GOT3 (cell line): Measurements from ENCODE around the gene TMA7.
A peak's percentile ranks its signal among the peaks of the same experiment; 100 is the strongest.
"Not testable (repeated sequence)": the region's sequence is repeated elsewhere in the genome, so short reads cannot be mapped to it uniquely, and the experiment has no call there.

Experiments
- DNase-seq: peaks from one replicate; lab custom pipeline; 2025; ENCODE audit warnings: mixed read lengths; lab: John Stamatoyannopoulos, UW

The TMA7 gene

DNA sequence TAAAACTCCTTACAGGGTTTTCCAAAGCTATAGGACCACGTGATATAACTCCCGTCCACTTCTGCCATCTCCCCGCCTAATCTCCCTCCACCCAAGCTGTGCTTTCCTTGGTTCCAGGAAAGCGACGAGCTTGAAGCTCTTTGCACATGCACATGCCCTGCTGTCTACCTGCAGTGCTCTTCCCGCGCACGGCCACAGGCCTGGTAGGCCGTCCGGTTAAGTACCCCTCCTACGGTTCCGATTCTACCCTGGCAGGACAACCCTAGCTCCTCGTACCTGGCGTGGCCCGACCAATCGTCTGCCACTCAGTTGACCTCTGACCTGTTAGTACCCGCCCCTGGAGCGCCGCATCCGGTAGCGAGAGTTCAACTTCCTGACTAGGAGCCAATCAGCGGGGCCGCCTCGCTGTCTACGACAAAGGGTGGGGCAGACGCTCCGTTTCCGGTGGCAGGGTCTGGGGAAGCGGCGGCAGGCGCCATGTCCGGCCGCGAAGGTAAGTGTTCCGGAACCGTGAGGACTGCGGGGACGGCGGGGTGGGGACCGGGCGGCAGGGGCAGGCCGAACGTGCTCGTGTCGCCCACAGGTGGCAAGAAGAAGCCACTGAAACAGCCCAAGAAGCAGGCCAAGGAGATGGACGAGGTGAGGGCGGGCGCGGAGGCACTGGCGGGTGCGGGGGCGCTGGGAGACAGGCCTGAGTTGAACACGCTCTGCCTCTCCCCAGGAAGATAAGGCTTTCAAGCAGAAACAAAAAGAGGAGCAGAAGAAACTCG, at the start of gene TMA7, which contains the start of gene CCDC51:
Gene TMA7, plus strand, starts transcription at position 438 of the 770 bp plus-strand sequence. Its CDS starts 40 bp downstream, at position 478.
Gene CCDC51, minus strand, starts transcription at position 300 of the 770 bp plus-strand sequence. CDS start 4,991 bp downstream, outside the sequence.
- peak; percentile 81 for DNase-seq

DNA sequence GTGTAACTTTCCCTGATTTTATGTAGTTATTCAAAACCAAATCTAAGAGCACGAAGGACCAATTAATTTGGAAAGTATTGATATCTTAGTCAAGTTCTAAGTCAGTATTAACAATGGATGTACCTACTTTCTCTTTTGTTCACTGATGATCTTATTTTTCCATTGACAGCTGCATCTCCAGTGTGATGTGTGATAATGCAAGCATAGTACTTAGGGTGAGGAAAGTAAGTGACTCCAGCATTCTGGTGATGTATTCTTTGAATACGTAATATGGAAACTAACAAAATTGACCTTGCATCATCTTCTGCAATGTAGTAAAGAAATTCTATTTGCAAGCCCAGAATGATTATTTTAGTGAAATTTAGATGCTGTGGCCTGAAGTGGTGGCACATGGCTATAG, 45.7 kb upstream of the TMA7 start:
- no peak for DNase-seq

DNA sequence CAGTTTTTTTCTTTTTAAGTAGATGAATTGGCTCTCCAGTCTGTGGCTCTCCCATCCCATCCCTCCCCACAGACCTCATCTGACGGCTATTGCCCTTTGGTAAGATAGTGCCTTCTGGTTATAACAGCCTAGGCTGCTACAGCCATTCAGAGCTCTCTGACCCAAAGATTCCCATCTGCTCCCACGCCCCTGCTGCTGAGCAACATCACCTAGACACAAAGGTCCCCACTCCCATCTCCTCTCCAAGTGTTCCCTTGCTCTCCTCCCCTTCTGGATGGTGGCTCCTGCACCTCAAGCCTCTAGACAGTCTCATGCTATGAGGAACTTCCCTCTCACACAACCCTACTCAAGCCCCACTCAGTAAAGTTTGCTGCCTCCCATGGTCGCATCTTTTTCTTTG, 44.3 kb upstream of the TMA7 start:
- no peak for DNase-seq

DNA sequence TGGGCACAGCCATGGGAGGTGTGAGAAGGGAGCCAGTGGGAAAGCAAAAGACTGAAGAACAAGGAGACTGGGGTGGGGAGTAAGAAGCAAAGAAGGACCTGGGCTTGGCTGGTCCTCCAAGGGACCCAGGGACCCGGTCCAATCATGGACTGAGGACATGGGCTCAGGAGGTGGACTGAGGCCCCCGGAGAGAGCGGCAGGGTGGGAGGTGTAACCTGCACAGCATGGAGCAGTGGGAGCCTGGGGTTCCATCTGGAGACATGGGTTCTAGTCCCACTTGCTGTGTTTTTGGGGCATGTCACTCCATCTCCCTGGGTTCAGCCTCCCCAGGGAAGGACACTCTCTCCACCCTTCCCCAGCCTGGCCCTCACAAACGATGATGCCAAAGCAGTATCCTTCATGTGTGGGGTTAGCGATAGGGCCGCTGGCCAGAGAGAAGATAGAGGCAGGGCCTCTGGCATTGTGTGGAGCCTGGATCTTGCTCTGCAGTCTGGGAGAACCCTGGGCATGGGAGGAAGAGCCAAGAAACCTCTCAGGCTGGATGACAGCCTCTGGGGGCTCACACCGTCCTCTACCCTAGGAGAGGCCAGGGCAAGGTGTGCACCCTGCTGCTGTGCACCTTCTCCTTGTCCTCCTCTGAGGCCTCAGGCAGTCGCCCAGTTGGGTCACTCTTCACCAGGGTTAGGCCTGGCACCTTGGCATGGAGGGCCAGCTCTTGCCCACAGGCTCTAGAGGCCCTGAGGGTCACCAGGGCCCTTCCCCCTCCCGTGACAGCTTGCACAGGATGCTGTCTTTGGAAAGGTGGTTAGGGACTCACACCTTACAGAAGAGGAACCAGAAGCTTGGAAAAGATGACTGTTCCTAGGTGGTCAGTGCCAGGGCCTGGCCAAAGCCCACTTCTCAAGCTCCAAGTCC, 42.0 kb upstream of the TMA7 start:
- DNase-seq: no peak

DNA sequence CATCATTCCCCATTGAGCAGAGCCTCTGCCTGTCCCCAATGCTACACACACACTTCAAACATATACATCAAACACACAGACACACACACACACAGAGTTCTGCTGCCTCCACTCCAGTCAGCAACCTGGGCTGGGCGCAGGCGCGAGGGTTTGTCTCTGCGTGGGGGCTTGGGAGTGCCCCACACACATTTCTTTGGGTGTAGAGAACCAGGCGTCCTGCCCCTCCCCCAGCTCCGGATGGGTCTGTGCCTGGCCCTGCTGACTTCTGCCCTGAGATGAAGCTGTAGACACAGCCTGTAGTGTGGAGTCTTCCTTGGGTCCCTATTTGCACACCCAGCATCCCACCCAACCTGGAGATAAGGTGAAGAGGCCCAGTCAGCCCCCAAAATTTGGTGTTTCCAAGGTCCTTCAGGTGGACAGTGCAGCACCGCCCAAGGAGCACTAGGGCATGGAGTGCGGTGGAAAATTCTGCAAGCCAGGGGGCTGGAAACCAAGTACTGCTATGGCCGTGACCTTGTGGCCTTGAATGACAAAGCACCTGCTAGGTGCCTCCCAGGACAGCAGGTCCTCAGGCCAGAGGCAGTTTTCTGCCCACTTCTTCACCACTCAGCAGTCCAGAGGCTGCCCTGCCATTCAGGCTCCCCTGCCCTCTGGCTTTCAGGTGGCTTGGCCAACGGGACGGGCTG, 41.2 kb upstream of the TMA7 start:
- DNase-seq: no peak

DNA sequence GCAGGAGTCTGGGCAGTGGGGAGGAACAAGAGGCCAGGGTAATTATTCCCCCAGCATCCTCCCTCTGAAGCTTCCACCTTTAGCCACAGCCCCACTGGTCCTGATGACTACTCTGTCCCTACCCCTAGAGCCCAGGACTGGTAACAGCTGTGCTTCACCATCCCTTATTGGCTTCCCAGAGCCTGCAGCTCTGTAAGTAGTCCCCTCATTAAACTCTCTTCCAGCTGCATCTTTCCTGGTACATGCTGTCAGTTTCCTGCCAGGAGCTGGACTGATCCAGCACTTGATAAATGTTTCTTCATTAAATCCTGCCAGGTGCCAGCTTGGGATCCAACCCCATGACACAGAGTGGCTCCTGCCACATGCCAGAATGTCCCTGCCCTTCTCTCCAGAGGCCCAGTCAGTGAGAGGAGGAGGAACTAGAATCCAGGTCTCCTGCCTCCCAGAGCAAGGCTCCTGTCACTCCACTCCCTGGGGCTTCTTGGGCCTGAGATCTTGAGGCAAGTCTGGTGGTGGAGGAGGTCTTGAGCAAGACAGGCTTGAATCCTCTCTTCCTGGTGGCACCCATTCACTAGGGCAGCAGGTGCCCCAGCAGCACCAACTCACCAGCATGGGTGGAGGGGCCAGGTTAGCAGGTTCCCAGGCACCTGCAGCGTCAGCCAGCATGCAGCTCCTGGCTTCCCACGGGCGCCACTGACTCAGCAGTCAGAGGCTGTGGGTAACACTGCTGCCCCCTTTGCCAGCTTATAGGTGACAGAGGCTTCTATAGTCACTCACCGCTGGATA, 40.5 kb upstream of the TMA7 start:
- no peak for DNase-seq

DNA sequence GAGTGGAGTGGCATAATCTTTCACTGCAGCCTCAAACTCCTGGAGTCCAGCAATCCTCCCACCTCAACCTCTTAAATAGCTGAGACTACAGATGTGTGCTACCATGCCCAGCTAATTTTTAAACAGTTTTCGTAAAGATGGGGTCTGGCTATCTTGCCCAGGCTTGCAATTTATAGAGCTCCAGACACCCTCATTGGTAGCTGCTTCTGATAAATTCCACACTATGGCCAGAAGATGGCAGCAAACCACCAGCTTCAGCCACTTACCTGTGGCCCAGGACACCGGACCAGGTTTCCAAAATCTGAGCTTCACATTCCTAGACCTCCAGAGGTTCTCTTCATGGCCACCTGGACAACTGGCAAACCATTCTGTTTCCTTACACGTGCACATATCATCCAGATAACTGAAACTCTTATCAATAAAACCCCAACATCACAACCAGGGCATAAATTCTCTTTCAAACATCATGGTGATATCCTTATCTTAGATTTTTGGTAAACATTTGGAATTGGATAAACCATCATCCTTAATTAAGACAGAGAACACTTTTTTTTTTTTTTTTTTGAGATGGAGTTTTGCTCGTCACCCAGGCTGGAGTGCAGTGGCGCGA, 39.1 kb upstream of the TMA7 start:
- DNase-seq: no peak

DNA sequence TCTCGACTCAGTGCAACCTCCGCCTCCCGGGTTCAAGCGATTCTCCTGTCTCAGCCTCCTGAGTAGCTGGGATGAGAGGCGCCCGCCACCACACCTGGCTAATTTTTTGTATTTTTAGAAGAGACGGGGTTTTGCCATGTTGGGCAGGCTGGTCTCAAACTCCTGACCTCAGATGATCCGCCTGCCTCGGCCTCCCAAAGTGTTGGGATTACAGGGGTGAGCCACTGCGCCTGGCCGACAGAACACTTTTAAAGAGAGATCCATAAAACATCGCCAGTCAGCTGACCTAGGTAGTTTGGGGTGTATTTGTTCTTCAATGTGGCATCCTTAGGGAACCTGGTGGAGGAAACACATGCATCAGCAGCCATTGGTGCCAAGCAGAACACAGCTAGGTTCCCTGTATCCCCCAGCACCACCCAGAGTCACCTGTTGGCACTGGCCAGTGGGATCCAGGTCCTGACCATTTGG, 38.6 kb upstream of the TMA7 start:
- not testable (repeated sequence) for DNase-seq

DNA sequence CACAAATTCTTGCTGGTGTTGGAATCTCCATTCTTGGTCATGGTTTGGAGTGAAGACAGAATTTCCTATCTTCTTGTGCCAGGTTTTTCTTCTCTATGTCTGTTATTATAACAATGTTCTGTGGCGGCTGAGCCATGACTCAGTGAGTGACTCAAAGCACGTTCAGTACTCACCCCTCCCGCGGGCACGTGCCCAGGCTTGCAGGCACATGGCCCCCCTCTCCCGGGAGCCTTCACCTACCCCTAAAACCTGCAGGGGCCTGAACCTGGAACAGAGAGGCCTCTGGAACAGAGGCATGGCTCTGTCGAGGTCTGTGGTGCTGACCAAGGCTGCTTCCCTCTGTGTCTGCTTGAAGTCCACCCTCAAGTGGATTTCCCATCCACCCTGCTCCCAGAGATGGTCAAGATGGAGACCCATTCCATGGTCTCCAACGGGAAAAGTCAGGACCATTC, 37.8 kb upstream of the TMA7 start:
- no peak for DNase-seq

DNA sequence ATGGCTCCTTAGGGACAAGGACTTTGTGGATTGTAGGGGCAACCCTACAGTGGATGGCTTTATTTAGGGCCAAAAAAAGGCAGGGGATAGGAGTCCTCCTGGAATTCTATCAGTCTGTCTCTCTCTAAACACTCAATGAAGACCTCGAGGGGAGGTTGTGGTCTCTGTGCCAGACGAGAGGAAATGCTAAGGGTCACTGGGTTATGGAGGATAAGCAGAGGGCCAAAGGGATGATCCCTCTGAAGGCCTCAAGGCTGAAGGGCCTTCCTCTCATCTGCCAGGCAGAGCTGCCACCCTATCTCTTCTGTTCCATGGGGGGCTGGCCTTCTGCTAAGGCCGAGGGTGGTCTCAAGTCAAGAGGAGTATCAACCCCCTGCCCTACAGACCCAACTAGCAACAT, 37.1 kb upstream of the TMA7 start:
- no peak for DNase-seq

DNA sequence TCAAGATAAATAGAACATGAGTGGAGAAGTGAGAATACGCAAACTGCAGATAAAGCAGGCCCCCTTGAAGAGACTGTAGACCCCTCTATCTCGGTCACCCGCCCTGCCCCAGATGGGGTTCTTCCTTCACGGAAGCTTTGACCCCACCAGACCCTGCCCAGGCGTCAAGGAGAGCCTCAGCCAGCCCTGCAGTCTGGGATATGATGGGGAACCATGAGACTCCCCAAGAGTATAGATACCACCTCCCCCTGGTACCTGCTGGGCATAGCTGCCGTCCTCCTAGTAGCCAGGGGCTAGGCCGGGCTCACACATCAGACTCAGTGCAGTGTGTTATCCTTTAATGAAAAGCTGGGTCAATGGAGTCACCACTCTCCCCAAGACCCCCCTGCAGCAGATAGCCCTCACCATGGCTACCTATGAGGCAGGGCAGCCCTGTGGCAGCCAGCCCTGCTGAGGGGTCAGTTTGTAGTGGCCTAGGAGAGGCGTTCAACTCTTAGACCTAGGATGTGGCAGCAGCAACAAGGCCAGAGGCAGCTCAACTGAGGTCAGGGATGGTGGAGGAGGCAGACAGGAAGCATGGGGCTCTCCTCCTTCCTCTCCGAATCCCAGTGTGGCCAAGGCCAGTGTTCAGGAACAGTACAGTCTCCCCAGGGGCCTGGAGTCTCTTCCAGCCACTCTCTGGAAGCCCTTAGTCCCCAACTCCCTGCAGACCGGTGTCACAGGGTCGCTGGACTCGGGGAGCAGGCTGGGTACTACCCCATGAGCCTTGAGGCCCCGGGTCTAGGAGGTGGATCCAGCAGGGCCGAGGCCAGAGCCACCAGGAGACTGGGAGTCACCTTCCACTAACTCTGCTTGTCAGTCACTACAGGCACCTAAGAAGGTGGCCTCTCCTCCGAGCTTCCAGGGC, 36.3 kb upstream of the TMA7 start:
- no peak for DNase-seq

DNA sequence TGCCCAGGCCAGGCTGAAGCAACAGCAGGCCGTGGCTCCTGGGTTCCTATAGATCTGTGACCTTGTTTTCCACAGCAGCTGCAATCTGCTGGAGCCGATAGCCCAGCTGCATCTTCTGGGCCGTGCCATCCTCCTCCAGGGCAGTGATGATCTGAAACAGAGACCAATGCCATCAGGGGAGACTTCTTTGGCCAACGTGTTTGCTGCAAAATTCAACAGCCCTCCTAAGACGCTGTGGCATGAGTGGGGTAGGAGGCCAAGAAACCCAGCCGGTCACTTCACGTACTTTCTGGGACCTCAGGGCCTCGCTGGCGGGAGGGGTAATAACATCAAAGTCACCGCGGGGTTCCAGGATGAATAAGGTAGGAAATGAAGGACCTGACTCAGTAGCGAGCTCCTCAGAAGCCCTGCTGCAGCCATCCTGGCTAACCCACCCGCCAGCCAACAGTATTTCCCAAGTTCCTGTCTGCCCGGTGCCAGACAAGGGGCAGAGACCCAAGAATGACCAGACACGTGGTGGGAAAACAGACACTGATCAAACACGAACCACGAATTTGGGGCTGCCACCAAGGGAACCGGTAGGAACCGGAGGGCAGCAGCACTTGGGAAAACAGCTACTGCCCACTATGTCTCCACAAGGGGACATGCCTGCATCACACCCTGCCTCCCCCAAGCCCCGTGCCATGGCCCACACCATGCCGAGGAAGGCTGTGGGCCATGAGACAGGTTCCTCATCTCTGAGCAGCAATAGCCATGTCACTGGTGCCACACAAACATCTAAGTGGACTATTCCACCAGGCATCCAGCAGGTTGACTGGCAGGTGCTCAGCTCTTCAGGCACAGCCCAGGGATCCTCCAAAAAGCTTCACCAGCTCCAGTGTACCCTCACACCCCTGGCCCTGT, 35.4 kb upstream of the TMA7 start:
- DNase-seq: no peak

DNA sequence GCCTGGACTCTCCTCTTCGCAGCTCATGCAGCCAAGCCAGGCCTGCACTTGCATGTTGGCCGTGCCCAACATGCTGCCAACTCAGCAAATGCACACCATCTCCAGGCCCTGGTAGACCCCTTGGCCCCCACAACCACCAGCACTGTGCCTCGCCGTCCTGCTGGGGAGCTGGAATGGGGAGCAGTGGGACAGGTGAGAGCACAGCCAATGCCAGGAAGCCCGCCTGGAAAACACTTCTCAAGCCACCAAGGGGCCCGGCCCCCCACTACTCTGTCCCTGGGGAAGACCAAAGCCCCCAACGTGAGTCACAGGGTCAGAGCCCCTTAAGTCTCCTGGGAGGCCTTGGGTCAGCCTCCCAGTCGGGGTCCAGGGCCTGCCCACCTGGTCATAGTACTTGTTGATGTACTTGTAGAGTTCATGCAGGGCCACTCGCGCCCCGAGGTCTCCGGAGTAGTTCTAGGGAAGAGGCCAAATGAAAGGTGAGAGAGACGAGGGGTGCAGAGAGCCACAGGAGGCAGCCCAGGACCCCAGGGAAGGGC, 34.6 kb upstream of the TMA7 start:
- no peak for DNase-seq

DNA sequence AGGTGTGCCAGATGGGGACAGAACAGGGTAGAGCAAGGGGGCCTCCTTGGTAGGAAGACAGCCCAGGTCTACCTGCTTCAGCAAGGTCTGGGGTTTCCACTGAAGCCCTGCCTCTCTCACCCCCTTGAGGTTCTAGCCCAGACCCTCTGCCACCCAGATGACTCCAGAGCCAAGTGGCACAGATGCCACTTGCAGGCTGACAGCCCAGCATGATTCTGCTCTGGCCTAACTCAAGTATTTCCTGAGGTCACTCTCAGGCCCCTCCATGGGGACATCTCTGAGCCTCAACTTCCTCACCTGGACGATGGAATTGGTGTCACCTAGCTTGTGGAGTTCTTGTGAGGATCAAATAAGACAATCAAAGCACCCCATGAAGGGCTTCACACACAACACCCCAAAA, 34.1 kb upstream of the TMA7 start:
- no peak for DNase-seq

DNA sequence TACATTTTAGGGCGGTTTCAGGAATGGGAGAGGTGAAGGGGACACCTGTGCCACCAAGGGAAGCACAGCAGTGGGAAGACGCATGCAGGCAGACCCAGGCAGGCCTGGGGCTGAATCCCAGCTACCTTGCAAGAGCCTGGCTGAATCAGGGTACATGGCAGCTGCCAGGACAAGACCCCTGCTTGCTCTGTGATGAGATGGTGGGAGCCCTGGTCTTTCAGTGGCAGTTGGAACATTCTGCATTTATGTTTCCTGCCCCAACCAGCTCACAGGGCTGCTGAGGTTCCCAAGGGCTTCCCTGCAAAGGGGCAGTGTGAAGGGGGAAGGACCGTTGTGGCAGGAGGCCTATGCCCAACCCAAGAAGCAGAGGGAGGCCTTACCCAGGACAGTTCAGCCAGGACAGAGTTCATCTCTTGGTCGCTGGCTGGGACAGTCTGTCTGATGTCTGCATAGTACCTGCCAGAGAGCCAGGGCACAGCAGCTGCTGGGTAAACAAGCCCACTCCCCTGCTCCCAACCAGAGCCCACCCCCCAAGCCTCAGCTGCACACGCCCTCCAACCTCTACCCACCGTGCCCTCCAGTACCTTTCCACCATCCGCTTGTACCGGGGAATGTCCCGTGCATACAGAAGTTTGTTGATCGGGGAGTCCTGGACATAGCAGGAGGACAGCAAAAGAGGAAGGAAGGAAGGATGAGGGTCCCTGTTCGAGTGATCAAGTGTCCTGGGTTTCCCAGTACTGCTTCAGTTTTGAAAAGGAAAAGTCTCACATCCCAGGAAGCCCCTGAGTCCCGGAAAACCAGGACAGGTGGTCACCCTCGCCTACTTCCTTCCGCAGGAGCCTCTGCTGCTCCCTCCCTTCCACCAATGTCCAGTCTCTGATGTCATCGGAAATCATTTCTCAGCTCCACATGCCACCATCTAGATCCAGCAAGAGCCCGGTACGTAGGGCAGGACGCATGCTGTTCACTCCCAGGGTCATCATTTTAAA, 33.3 kb upstream of the TMA7 start:
- DNase-seq: no peak

DNA sequence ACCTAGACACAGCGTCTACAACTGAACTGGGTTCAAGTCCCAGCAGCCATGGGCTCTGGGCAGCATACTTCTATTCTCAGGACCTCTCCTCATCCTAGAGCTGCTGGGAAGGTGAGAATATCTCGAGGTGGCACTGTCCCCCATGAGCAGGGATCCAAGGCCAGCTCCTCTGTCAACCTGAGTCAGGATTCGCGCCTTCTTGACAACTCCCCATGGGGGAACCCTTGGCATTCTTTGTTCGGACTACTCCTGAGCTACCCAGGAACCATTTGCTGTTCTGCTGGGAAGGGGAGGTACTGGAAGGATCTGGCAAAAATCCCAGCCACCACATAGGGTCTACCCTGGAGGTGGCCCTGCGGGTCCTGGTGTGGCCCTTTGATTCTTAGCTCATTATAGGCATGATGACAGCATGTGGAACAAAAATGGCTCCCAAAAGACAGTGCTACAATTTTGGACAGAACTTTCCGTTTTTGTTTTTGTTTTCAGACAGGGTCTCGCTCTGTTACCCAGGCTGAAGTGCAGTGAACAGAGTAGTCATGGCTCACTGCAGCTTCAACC, 32.4 kb upstream of the TMA7 start:
- DNase-seq: no peak

DNA sequence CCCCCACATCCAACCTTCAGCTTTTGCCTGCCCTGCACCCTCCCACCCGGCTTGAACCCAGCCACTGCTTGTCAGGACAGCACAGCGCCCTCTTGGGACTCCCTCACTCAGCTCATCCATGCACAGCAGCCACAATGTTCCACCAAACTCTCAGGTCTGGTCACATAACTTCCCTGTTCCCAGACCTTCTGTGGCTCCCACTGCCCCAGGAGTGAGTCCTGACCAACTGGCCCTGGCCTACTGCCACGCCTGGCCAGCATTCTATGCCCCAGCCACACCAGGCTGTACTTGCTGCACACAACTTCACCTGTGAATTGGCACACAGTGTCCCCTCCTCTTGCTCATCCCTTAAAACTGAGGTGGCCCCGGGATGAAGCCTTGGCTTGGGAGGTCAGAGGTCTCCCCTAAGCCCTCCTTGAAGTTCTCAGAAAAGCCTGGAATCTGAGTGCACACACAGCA, 31.2 kb upstream of the TMA7 start:
- DNase-seq: no peak
